Activated T-helper 2 cell treated with anti-CD3 and anti-CD28 coated beads, Interferon-gamma antibody, Interleukin-2, Interleukin-4, amounts not matched to agents 10 μg/mL and 5 μg/mL and 100 μg/mL, durations not matched to agents 14 hours and 24 hours and 36 hours (primary cell): Measurements from ENCODE around the gene KRTAP9-7. TPM values are rescaled to one million over a fixed set of nuclear protein-coding genes. Genes with fewer than 3 reads are reported as not detected.

ENCODE experiments used
- DNase-seq: peaks from one replicate; pipeline ENCODE4 v3.0.0; 2021; ENCODE audit warnings: low spot score
- H3K27ac Mint-ChIP-seq: one replicate; pipeline ENCODE4 v1.8.0; 2021; ENCODE audit warnings: mixed read lengths
- H3K27me3 Mint-ChIP-seq: one replicate; pipeline ENCODE4 v1.8.0; 2021; ENCODE audit warnings: low read depth, mixed read lengths
- H3K36me3 Mint-ChIP-seq: one replicate; pipeline ENCODE4 v1.8.0; 2021; ENCODE audit warnings: low read depth, mixed read lengths
- H3K4me1 Mint-ChIP-seq: one replicate; pipeline ENCODE4 v1.8.0; 2021; ENCODE audit warnings: low read depth, mixed read lengths
- H3K4me3 Mint-ChIP-seq: one replicate; pipeline ENCODE4 v1.8.0; 2021; ENCODE audit warnings: low read depth, mild to moderate bottlenecking, moderate library complexity, mixed read lengths
- H3K9me3 Mint-ChIP-seq: one replicate; pipeline ENCODE4 v1.8.0; 2021; ENCODE audit warnings: mixed read lengths
- intact Hi-C: fragments of 100-400 bp; cut with micrococcal nuclease; formaldehyde crosslinking; loops from one replicate; pipeline ENCODE4 v1.15.1; 2023
- total RNA-seq: library from RNA; stranded (reverse); gene quantifications from 2 replicates; pipeline ENCODE4 v1.2.3, GENCODE V29; 2022

Gene KRTAP9-7
- total RNA-seq, 1 donor from 2014 or later = not detected

GRCh38 chr17:41315814-41316445, 40.4 kb downstream of the KRTAP9-7 start:
- DNase-seq = no peak
- H3K4me1 Mint-ChIP-seq = peaks cover 3% of the 10 kb centered on the region
- intact Hi-C loops = no loop called here
- H3K27me3 Mint-ChIP-seq = peaks cover 9% of the 10 kb centered on the region
- H3K4me3 Mint-ChIP-seq = no peak overlapping the region
- peaks cover 10% of the 10 kb centered on the region for H3K9me3 Mint-ChIP-seq
- no peak overlapping the region for H3K27ac Mint-ChIP-seq
- no peaks in the 10 kb centered on the region for H3K36me3 Mint-ChIP-seq

GRCh38 chr17:41318231-41318630, 42.7 kb downstream of the KRTAP9-7 start:
- no peak overlapping the region for H3K4me3 Mint-ChIP-seq
- peaks cover 10% of the 10 kb centered on the region for H3K9me3 Mint-ChIP-seq
- intact Hi-C loops = no loop called here
- peaks cover 9% of the 10 kb centered on the region for H3K27me3 Mint-ChIP-seq
- no peak for DNase-seq
- H3K4me1 Mint-ChIP-seq = no peaks in the 10 kb centered on the region
- H3K36me3 Mint-ChIP-seq = no peaks in the 10 kb centered on the region
- H3K27ac Mint-ChIP-seq = no peak overlapping the region

- Mint-ChIP-seq H3K27ac (no peak overlapping the region), H3K9me3 (peaks cover 10% of the 10 kb centered on the region), H3K36me3 (no peaks in the 10 kb centered on the region), H3K4me1 (no peaks in the 10 kb centered on the region), H3K4me3 (no peak overlapping the region), H3K27me3 (peaks cover 3% of the 10 kb centered on the region)
- no peak for DNase-seq
- intact Hi-C loops = no loop called here
These were observed 46.8 kb downstream of the KRTAP9-7 start for GRCh38 chr17:41322094-41322902.

- no peak overlapping the region for H3K27ac Mint-ChIP-seq
- H3K4me1 Mint-ChIP-seq = no peaks in the 10 kb centered on the region
- no peak overlapping the region for H3K4me3 Mint-ChIP-seq
- intact Hi-C loops = no loop called here
- peaks cover 10% of the 10 kb centered on the region for H3K9me3 Mint-ChIP-seq
- no peak for DNase-seq
- H3K36me3 Mint-ChIP-seq = no peaks in the 10 kb centered on the region
- peaks cover 3% of the 10 kb centered on the region for H3K27me3 Mint-ChIP-seq
These were observed 47.7 kb downstream of the KRTAP9-7 start for GRCh38 chr17:41322903-41323895.

DNA sequence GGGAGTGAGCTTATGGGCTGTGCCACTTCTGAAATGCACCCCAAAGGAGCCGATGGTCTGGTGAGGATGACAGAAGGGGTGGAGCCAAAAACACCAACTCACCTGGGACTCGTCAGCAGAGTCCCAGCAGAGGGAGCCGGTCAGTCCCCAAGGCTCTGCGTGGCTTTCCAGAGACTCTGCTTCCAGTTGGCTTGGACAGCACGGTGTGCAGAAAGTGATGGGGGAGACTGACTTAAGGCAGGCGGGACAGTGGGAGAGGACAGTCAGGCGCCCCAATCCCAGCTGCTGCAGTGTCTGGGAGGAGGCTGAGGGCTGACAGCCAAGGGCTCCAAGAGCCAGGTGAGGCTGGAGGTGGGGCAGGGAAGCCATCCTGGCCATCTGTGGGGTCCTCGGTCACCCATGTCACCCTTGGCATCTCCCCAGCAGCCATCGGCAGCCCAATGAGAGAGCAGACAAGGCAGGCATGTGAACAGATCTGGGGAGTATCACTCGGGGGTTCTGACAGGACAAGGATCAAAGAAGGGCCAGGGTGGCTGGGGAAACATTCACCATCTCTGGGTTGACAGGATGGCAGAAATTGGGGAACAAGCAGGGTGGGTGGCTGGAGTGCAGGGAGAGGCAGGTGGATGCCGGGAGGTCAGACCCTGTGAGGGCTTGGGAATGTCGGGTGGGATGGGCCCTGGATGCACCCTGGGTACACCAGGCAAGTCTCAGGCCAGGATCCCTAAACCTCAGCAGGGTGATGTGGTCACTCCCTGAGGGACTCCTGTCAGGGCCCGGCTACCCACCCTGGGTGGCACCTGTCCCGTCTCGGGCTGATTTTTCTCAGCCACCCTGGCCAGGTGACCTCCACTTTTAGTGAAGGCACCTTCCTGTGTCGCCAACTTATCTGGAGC, 48.9 kb downstream of the KRTAP9-7 start:
- no peak overlapping the region for H3K27ac Mint-ChIP-seq

GRCh38 chr17:41325126-41325525, 49.6 kb downstream of the KRTAP9-7 start:
- no peak overlapping the region for H3K27ac Mint-ChIP-seq
- H3K4me1 Mint-ChIP-seq = no peaks in the 10 kb centered on the region
- peaks cover 1% of the 10 kb centered on the region for H3K9me3 Mint-ChIP-seq
- H3K27me3 Mint-ChIP-seq = peaks cover 2% of the 10 kb centered on the region
- intact Hi-C loops = no loop called here
- no peaks in the 10 kb centered on the region for H3K36me3 Mint-ChIP-seq
- DNase-seq = no peak
- H3K4me3 Mint-ChIP-seq = no peak overlapping the region

More for the DNA sequence above, 48.9 kb downstream of the KRTAP9-7 start:
- H3K4me1 Mint-ChIP-seq = no peaks in the 10 kb centered on the region
- H3K4me3 Mint-ChIP-seq = no peak overlapping the region
- no peaks in the 10 kb centered on the region for H3K36me3 Mint-ChIP-seq
- no peak for DNase-seq
- intact Hi-C loops = no loop called here
- peaks cover 5% of the 10 kb centered on the region for H3K27me3 Mint-ChIP-seq
- H3K9me3 Mint-ChIP-seq = peaks cover 8% of the 10 kb centered on the region

GRCh38 chr17:41325611-41326010, 50.1 kb downstream of the KRTAP9-7 start:
- no peaks in the 10 kb centered on the region for H3K4me1 Mint-ChIP-seq
- intact Hi-C loops = no loop called here
- DNase-seq = no peak

More at GRCh38 chr17:41325611-41326010, 50.1 kb downstream of the KRTAP9-7 start:
- H3K9me3 Mint-ChIP-seq = no peaks in the 10 kb centered on the region
- H3K27ac Mint-ChIP-seq = no peak overlapping the region
- no peaks in the 10 kb centered on the region for H3K36me3 Mint-ChIP-seq
- H3K4me3 Mint-ChIP-seq = no peak overlapping the region
- H3K27me3 Mint-ChIP-seq = peaks cover 2% of the 10 kb centered on the region

Other genes with a start within 250 kb of the KRTAP9-7 start
- gene KRTAP1-5, start 248.5 kb upstream of the KRTAP9-7 start, total RNA-seq = not detected in 2 replicates
- gene KRTAP1-4, start 245.5 kb upstream of the KRTAP9-7 start, total RNA-seq = not detected in 2 replicates
- gene KRTAP1-3, start 240.8 kb upstream of the KRTAP9-7 start, total RNA-seq = not detected in 2 replicates
- not detected in 2 replicates for gene KRTAP1-1, start 234.2 kb upstream of the KRTAP9-7 start, total RNA-seq
- not detected in 2 replicates for gene KRTAP2-1, start 228.4 kb upstream of the KRTAP9-7 start, total RNA-seq
- not detected in 2 replicates for gene KRTAP2-2, start 220.5 kb upstream of the KRTAP9-7 start, total RNA-seq
- gene KRTAP2-3, start 215.6 kb upstream of the KRTAP9-7 start, total RNA-seq = not detected in 2 replicates
- not detected in 2 replicates for gene KRTAP2-4, start 209.8 kb upstream of the KRTAP9-7 start, total RNA-seq
- gene KRTAP4-7, start 191.5 kb upstream of the KRTAP9-7 start, total RNA-seq = not detected in 2 replicates
- gene KRTAP4-8, start 177.6 kb upstream of the KRTAP9-7 start, total RNA-seq = not detected in 2 replicates
- gene KRTAP4-16, start 173.5 kb upstream of the KRTAP9-7 start, total RNA-seq = not detected in 2 replicates
- not detected in 2 replicates for gene KRTAP4-9, start 170.3 kb upstream of the KRTAP9-7 start, total RNA-seq
- gene KRTAP4-11, start 157.3 kb upstream of the KRTAP9-7 start, total RNA-seq = not detected in 2 replicates
- gene KRTAP4-12, start 151.5 kb upstream of the KRTAP9-7 start, total RNA-seq = not detected in 2 replicates
- gene KRTAP4-6, start 135.2 kb upstream of the KRTAP9-7 start, total RNA-seq = not detected in 2 replicates
- gene KRTAP4-5, start 125.9 kb upstream of the KRTAP9-7 start, total RNA-seq = not detected in 2 replicates
- gene KRTAP4-4, start 115.0 kb upstream of the KRTAP9-7 start, total RNA-seq = not detected in 2 replicates
- not detected in 2 replicates for gene KRTAP4-3, start 107.5 kb upstream of the KRTAP9-7 start, total RNA-seq
- not detected in 2 replicates for gene KRTAP4-2, start 97.5 kb upstream of the KRTAP9-7 start, total RNA-seq
- gene KRTAP4-1, start 90.8 kb upstream of the KRTAP9-7 start, total RNA-seq = not detected in 2 replicates
- gene KRTAP9-1, start 85.8 kb upstream of the KRTAP9-7 start, total RNA-seq = not detected in 2 replicates
- not detected in 2 replicates for gene KRTAP9-2, start 49.0 kb upstream of the KRTAP9-7 start, total RNA-seq
- not detected in 2 replicates for gene KRTAP9-3, start 43.2 kb upstream of the KRTAP9-7 start, total RNA-seq
- gene KRTAP9-8, start 37.7 kb upstream of the KRTAP9-7 start, total RNA-seq = not detected in 2 replicates
- not detected in 2 replicates for gene KRTAP9-4, start 26.0 kb upstream of the KRTAP9-7 start, total RNA-seq
- not detected in 2 replicates for gene KRTAP9-9, start 20.3 kb upstream of the KRTAP9-7 start, total RNA-seq
- not detected in 2 replicates for gene KRTAP9-6, start 10.3 kb upstream of the KRTAP9-7 start, total RNA-seq
- gene KRTAP29-1, start 27.2 kb downstream of the KRTAP9-7 start, total RNA-seq = not detected in 2 replicates
- gene KRTAP16-1, start 33.6 kb downstream of the KRTAP9-7 start, total RNA-seq = not detected in 2 replicates
- not detected in 2 replicates for gene KRTAP17-1, start 40.0 kb downstream of the KRTAP9-7 start, total RNA-seq
- gene KRT33A, start 75.1 kb downstream of the KRTAP9-7 start, total RNA-seq = not detected in 2 replicates
- not detected in 2 replicates for gene KRT33B, start 94.1 kb downstream of the KRTAP9-7 start, total RNA-seq
- not detected in 2 replicates for gene KRT34, start 106.6 kb downstream of the KRTAP9-7 start, total RNA-seq
- not detected in 2 replicates for gene KRT31, start 121.9 kb downstream of the KRTAP9-7 start, total RNA-seq
- not detected in 2 replicates for gene KRT37, start 148.9 kb downstream of the KRTAP9-7 start, total RNA-seq
- gene KRT38, start 165.3 kb downstream of the KRTAP9-7 start, total RNA-seq = not detected in 2 replicates
- not detected in 2 replicates for gene KRT32, start 191.7 kb downstream of the KRTAP9-7 start, total RNA-seq
- not detected in 2 replicates for gene KRT35, start 205.5 kb downstream of the KRTAP9-7 start, total RNA-seq
- not detected in 2 replicates for gene KRT36, start 214.2 kb downstream of the KRTAP9-7 start, total RNA-seq
- gene KRT13, start 229.9 kb downstream of the KRTAP9-7 start, total RNA-seq = not detected in 2 replicates
- not detected in 2 replicates for gene KRT15, start 243.2 kb downstream of the KRTAP9-7 start, total RNA-seq